Measurements from ENCODE around the gene DDAH1. TPM values are rescaled to one million over a fixed set of nuclear protein-coding genes. Genes with fewer than 3 reads are reported as not detected.

Gene DDAH1
- total RNA-seq, 1 donor from 2014 or later = 10.3 TPM

- intact Hi-C loops (cut with DNase I) = no loop called here
- Histone ChIP-seq H3K4me3 (no peak overlapping the region), H3K36me3 (no peaks in the 10 kb centered on the region), H3K4me1 (peaks cover 4% of the 10 kb centered on the region), H3K27me3 (no peaks in the 10 kb centered on the region), H3K9me3 (no peaks in the 10 kb centered on the region), H3K27ac (no peak overlapping the region)
- no peak for DNase-seq (ENCODE audit: extremely low spot score in 2 of 2)
- TF ChIP-seq CTCF (IDR thresholded peaks at IDR 0.05) = no peak
- TF ChIP-seq POLR2A (IDR thresholded peaks at IDR 0.05) = no peak
- TF ChIP-seq POLR2AphosphoS5 (IDR thresholded peaks at IDR 0.05; ENCODE audit: insufficient read depth in 1 of 2, low read depth in 1 of 2) = no peak
Measured at GRCh38 chr1:85303440-85304162, 161.4 kb downstream of the DDAH1 start.

GRCh38 chr1:85300140-85300539 lies 164.8 kb downstream of the DDAH1 start:
- Histone ChIP-seq H3K9me3 (no peaks in the 10 kb centered on the region), H3K36me3 (no peaks in the 10 kb centered on the region), H3K27me3 (no peaks in the 10 kb centered on the region), H3K4me3 (no peak overlapping the region), H3K27ac (no peak overlapping the region), H3K4me1 (peaks cover 23% of the 10 kb centered on the region)
- no peak for DNase-seq (ENCODE audit: extremely low spot score in 2 of 2)
- TF ChIP-seq POLR2A (IDR thresholded peaks at IDR 0.05) (no peak), CTCF (IDR thresholded peaks at IDR 0.05) (no peak), POLR2AphosphoS5 (IDR thresholded peaks at IDR 0.05; ENCODE audit: insufficient read depth in 1 of 2, low read depth in 1 of 2) (no peak)
- intact Hi-C loops (cut with DNase I) = no loop called here

- Histone ChIP-seq H3K36me3 (no peaks in the 10 kb centered on the region), H3K27me3 (no peaks in the 10 kb centered on the region), H3K27ac (peak overlapping the region; percentile 75), H3K4me3 (peak overlapping the region in 1 of 2 donors; percentile 16), H3K4me1 (peaks cover 23% of the 10 kb centered on the region), H3K9me3 (no peaks in the 10 kb centered on the region)
- peak in 1 of 2 donors; percentile 83 for DNase-seq (ENCODE audit: extremely low spot score in 2 of 2)
- TF ChIP-seq POLR2AphosphoS5 (IDR thresholded peaks at IDR 0.05; ENCODE audit: insufficient read depth in 1 of 2, low read depth in 1 of 2) (peak in 1 of 2 donors; percentile 98), POLR2A (IDR thresholded peaks at IDR 0.05) (no peak), CTCF (IDR thresholded peaks at IDR 0.05) (no peak)
- intact Hi-C loops (cut with DNase I) = no loop called here
Measured at GRCh38 chr1:85297855-85298629, 166.9 kb downstream of the DDAH1 start.

- intact Hi-C loops (cut with DNase I) = no loop called here
- peak overlapping the region in 1 of 2 donors; percentile 16 for H3K4me3 ChIP-seq
- peak in 1 of 2 donors; percentile 85 for DNase-seq (ENCODE audit: extremely low spot score in 2 of 2)
- H3K9me3 ChIP-seq = no peaks in the 10 kb centered on the region
- TF ChIP-seq POLR2AphosphoS5 (IDR thresholded peaks at IDR 0.05; ENCODE audit: insufficient read depth in 1 of 2, low read depth in 1 of 2) (no peak), POLR2A (IDR thresholded peaks at IDR 0.05) (no peak), CTCF (IDR thresholded peaks at IDR 0.05) (no peak)
- peaks cover 23% of the 10 kb centered on the region for H3K4me1 ChIP-seq
- no peaks in the 10 kb centered on the region for H3K27me3 ChIP-seq
- H3K27ac ChIP-seq = peak overlapping the region; percentile 75
- H3K36me3 ChIP-seq = no peaks in the 10 kb centered on the region
Measured at GRCh38 chr1:85297538-85297854, 167.5 kb downstream of the DDAH1 start.

GRCh38 chr1:85296980-85297379 lies 168.0 kb downstream of the DDAH1 start:
- no peak for TF ChIP-seq POLR2A (IDR thresholded peaks at IDR 0.05)
- no peak for TF ChIP-seq POLR2AphosphoS5 (IDR thresholded peaks at IDR 0.05; ENCODE audit: insufficient read depth in 1 of 2, low read depth in 1 of 2)
- TF ChIP-seq CTCF (IDR thresholded peaks at IDR 0.05) = no peak
- Histone ChIP-seq H3K4me1 (peaks cover 23% of the 10 kb centered on the region), H3K9me3 (no peaks in the 10 kb centered on the region)

More at GRCh38 chr1:85296980-85297379, 168.0 kb downstream of the DDAH1 start:
- no peak overlapping the region for H3K4me3 ChIP-seq
- peak overlapping the region; percentile 75 for H3K27ac ChIP-seq
- intact Hi-C loops (cut with DNase I) = no loop called here
- no peaks in the 10 kb centered on the region for H3K36me3 ChIP-seq
- H3K27me3 ChIP-seq = no peaks in the 10 kb centered on the region
- DNase-seq (ENCODE audit: extremely low spot score in 2 of 2) = no peak

All from vagina (tissue), 2 donors.